Measurements from ENCODE around the gene ITPK1.

Gene ITPK1

GRCh38 chr14:93061380-93062012, 54.2 kb downstream of the ITPK1 start:
- Histone ChIP-seq H3K36me3 (ENCODE audit: control insufficient read depth in 2 of 2, insufficient read depth in 1 of 2, low read length in 2 of 2) (no peaks in the 10 kb centered on the region), H3K27ac (ENCODE audit: extremely low read depth, low read depth, low read length) (no peak overlapping the region), H3K4me3 (ENCODE audit: low read depth, low read length) (no peak overlapping the region), H3K9me3 (ENCODE audit: control insufficient read depth, insufficient read depth, low read depth, low read length) (no peaks in the 10 kb centered on the region), H3K4me1 (ENCODE audit: control insufficient read depth, insufficient read depth, low read length) (no peaks in the 10 kb centered on the region)
- ChIA-PET CTCF (interaction anchor here (0.6 to 1.1 kb wide), 2 partner anchors 30 to 52 kb away, joined by 3 to 6 read pairs; no protein-coding TSS in a partner anchor), POLR2A (no interaction called here)
- TF ChIP-seq REST (tag by site-specific recombination; IDR thresholded peaks at IDR 0.05) (peak; percentile 62; the same call in 1 of the 2 replicates), ZNF600 (tag by site-specific recombination; IDR thresholded peaks at IDR 0.05) (no peak)

- H3K36me3 ChIP-seq (ENCODE audit: control insufficient read depth in 2 of 2, insufficient read depth in 1 of 2, low read length in 2 of 2), result no peaks in the 10 kb centered on the region
- no peak overlapping the region for H3K4me3 ChIP-seq (ENCODE audit: low read depth, low read length)
- no peaks in the 10 kb centered on the region for H3K4me1 ChIP-seq (ENCODE audit: control insufficient read depth, insufficient read depth, low read length)
- no peak for TF ChIP-seq ZNF184 (tag by site-specific recombination; IDR thresholded peaks at IDR 0.05)
- no peak for TF ChIP-seq ZNF426 (tag by site-specific recombination; IDR thresholded peaks at IDR 0.05)
- POLR2A ChIA-PET, result no interaction called here
- no peaks in the 10 kb centered on the region for H3K9me3 ChIP-seq (ENCODE audit: control insufficient read depth, insufficient read depth, low read depth, low read length)
- CTCF ChIA-PET, result interaction anchor here (0.6 to 1.1 kb wide), 2 partner anchors 30 to 53 kb away, joined by 3 to 6 read pairs; no protein-coding TSS in a partner anchor
- no peak overlapping the region for H3K27ac ChIP-seq (ENCODE audit: extremely low read depth, low read depth, low read length)
These were observed 54.9 kb downstream of the ITPK1 start for GRCh38 chr14:93060841-93061240.

GRCh38 chr14:93059917-93060545, 55.7 kb downstream of the ITPK1 start:
- TF ChIP-seq ZNF596 (tag by site-specific recombination; IDR thresholded peaks at IDR 0.05) (no peak), ZBTB17 (tag by site-specific recombination; IDR thresholded peaks at IDR 0.05) (peak; percentile 32; the same call in 1 of the 2 replicates)
- POLR2A ChIA-PET, result no interaction called here
- no peaks in the 10 kb centered on the region for H3K9me3 ChIP-seq (ENCODE audit: control insufficient read depth, insufficient read depth, low read depth, low read length)
- H3K4me1 ChIP-seq (ENCODE audit: control insufficient read depth, insufficient read depth, low read length), result no peaks in the 10 kb centered on the region
- CTCF ChIA-PET, result interaction anchor here (0.7 to 1.1 kb wide), 2 partner anchors 53 to 884 kb away, joined by 3 to 6 read pairs; no protein-coding TSS in a partner anchor
- H3K36me3 ChIP-seq (ENCODE audit: control insufficient read depth in 2 of 2, insufficient read depth in 1 of 2, low read length in 2 of 2), result no peaks in the 10 kb centered on the region
- no peak overlapping the region for H3K4me3 ChIP-seq (ENCODE audit: low read depth, low read length)
- H3K27ac ChIP-seq (ENCODE audit: extremely low read depth, low read depth, low read length), result no peak overlapping the region

- H3K4me1 ChIP-seq (ENCODE audit: control insufficient read depth, insufficient read depth, low read length), result no peaks in the 10 kb centered on the region
- no peak overlapping the region for H3K4me3 ChIP-seq (ENCODE audit: low read depth, low read length)
- CTCF ChIA-PET, result no interaction called here
- no peak overlapping the region for H3K27ac ChIP-seq (ENCODE audit: extremely low read depth, low read depth, low read length)
- POLR2A ChIA-PET, result no interaction called here
- H3K9me3 ChIP-seq (ENCODE audit: control insufficient read depth, insufficient read depth, low read depth, low read length), result no peaks in the 10 kb centered on the region
- H3K36me3 ChIP-seq (ENCODE audit: control insufficient read depth in 2 of 2, insufficient read depth in 1 of 2, low read length in 2 of 2), result no peaks in the 10 kb centered on the region
- no peak for TF ChIP-seq ZNF692 (tag by site-specific recombination; IDR thresholded peaks at IDR 0.05)
- no peak for TF ChIP-seq INSM2 (tag by site-specific recombination; IDR thresholded peaks at IDR 0.05)
- TF ChIP-seq ZBTB7A (tag by site-specific recombination; IDR thresholded peaks at IDR 0.05; ENCODE audit: low read depth), result no peak
- no peak for TF ChIP-seq ZNF341 (tag by site-specific recombination; IDR thresholded peaks at IDR 0.05; ENCODE audit: low read depth)
- TF ChIP-seq ZNF549 (tag by site-specific recombination; IDR thresholded peaks at IDR 0.05), result no peak
- TF ChIP-seq ZNF560 (tag by site-specific recombination; IDR thresholded peaks at IDR 0.05; ENCODE audit: borderline replicate concordance), result no peak
- no peak for TF ChIP-seq PATZ1 (tag by site-specific recombination; IDR thresholded peaks at IDR 0.05)
- no peak for TF ChIP-seq ZNF529 (tag by site-specific recombination; IDR thresholded peaks at IDR 0.05; ENCODE audit: insufficient replicate concordance)
These were observed 56.5 kb downstream of the ITPK1 start for GRCh38 chr14:93059260-93059659.
